MM.1S (cell line): Measurements from ENCODE around the gene FOXRED2.

Experiments used
- EZH2 ChIP-seq: fragments of 300-600 bp; sonication (generic); optimal IDR thresholded peaks from 2 replicates; pipeline ENCODE3; 2017; ENCODE audit warnings: low read depth, mild to moderate bottlenecking, antibody characterized with exemption, low read length, mixed read lengths
- TF ChIP-seq, protein P1 (sequence below): fragments of 300-600 bp; sonication (generic); IDR thresholded peaks from 2 replicates; pipeline ENCODE4 v1.5.1; 2016; ENCODE audit warnings: antibody characterized with exemption, low read length, mixed read lengths

DNA sequence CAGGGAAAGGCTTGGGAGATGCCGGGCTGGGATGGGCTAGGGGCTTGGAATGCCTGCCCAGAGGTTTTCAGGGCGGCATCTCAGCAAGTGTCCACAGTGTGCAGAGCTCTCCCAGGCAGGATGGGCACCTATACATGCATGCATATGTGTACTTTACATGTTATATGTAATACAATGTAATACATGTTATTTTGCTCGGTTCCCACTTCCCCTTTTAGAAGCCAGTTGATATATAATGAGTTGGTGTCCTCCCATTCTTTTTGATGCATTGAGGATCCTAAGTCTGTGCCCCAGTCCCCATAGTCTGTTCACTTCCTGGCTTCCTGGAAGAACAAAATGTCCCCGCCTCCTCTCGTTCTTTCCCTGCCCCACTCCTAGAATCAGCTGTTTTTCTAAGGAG, 42.2 kb upstream of the FOXRED2 start:
- TF ChIP-seq, protein P1, sequence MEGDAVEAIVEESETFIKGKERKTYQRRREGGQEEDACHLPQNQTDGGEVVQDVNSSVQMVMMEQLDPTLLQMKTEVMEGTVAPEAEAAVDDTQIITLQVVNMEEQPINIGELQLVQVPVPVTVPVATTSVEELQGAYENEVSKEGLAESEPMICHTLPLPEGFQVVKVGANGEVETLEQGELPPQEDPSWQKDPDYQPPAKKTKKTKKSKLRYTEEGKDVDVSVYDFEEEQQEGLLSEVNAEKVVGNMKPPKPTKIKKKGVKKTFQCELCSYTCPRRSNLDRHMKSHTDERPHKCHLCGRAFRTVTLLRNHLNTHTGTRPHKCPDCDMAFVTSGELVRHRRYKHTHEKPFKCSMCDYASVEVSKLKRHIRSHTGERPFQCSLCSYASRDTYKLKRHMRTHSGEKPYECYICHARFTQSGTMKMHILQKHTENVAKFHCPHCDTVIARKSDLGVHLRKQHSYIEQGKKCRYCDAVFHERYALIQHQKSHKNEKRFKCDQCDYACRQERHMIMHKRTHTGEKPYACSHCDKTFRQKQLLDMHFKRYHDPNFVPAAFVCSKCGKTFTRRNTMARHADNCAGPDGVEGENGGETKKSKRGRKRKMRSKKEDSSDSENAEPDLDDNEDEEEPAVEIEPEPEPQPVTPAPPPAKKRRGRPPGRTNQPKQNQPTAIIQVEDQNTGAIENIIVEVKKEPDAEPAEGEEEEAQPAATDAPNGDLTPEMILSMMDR: no peak
- TF ChIP-seq EZH2: no peak
